Body of pancreas (tissue), 4 donors: ENCODE data around the gene INSIG1. TPM values are rescaled to one million over a fixed set of nuclear protein-coding genes. Genes with fewer than 3 reads are reported as not detected.

Experiments used
- ATAC-seq: fragments of 150-250 bp; one replicate; pipeline ENCODE4 v1.9.1; 2016
- DNase-seq, 4 donors: peaks; one replicate each; pipeline ENCODE4 v3.0.0-alpha.2; 2019
- H3K27ac ChIP-seq, 4 donors: fragments of 200-600 bp; sonication (generic); 1 replicate in 3 of 4; 2 replicates in 1 of 4; pipeline versions ENCODE4 v1.5.1 to v1.6.1; 2016 to 2019; ENCODE audit warnings: mild to moderate bottlenecking in 1 of 4, mixed read lengths in 1 of 4, moderate library complexity in 1 of 4
- H3K27me3 ChIP-seq, 2 donors: fragments of 200-600 bp; sonication (generic); one replicate each; pipeline ENCODE4 v1.6.0; 2016; ENCODE audit warnings: mild to moderate bottlenecking in 1 of 2
- H3K36me3 ChIP-seq, 2 donors: fragments of 200-600 bp; sonication (generic); replicated peaks in 1 of 2; 2 replicates each; pipeline ENCODE4 v1.5.1; 2016; ENCODE audit warnings: low read depth in 2 of 2; ENCODE audit not compliant: insufficient read depth in 1 of 2
- H3K4me1 ChIP-seq: fragments of 200-600 bp; sonication (generic); one replicate; pipeline ENCODE4 v1.6.0; 2016
- H3K4me3 ChIP-seq, 2 donors: fragments of 200-600 bp; sonication (generic); 1 replicate in 1 of 2; 2 replicates in 1 of 2; pipeline ENCODE4 v1.5.1; 2016 to 2019
- H3K9me3 ChIP-seq, 3 donors: fragments of 200-600 bp; sonication (generic); 1 replicate in 2 of 3; 2 replicates in 1 of 3; pipeline ENCODE4 v1.5.1; 2016
- CTCF ChIP-seq, 7 experiments: fragments of 450-650 bp in 4 of 7; fragments of 200-600 bp in 3 of 7; sonication (generic) in 3 of 7; IDR thresholded peaks; one replicate each; pipeline ENCODE4 v1.5.1; 2016 to 2019; ENCODE audit warnings: antibody characterized with exemption in 7 of 7
- POLR2A ChIP-seq, 3 donors: fragments of 450-650 bp; IDR thresholded peaks; one replicate each; pipeline ENCODE4 v1.6.1; 2016; ENCODE audit warnings: antibody characterized with exemption in 3 of 3, mild to moderate bottlenecking in 2 of 3
- WGBS, 2 donors: methylation state at CpG; one replicate each; pipeline ENCODE4 v1.1.5; 2017; 5-methylcytosine and 5-hydroxymethylcytosine counted together
- intact Hi-C: fragments of 100-400 bp; cut with DNase I; formaldehyde crosslinking; loops from one replicate; pipeline ENCODE4 v1.15.1; 2023
- total RNA-seq, 2 donors: library from RNA; depleted of rRNA; stranded (reverse); fragments of >200 nt; gene quantifications; one replicate each; pipeline ENCODE4 v1.1.0, GENCODE V29; 2016

Gene INSIG1
- total RNA-seq, 2 donors from 2014 or later = 47.0 to 79.8 TPM

DNA sequence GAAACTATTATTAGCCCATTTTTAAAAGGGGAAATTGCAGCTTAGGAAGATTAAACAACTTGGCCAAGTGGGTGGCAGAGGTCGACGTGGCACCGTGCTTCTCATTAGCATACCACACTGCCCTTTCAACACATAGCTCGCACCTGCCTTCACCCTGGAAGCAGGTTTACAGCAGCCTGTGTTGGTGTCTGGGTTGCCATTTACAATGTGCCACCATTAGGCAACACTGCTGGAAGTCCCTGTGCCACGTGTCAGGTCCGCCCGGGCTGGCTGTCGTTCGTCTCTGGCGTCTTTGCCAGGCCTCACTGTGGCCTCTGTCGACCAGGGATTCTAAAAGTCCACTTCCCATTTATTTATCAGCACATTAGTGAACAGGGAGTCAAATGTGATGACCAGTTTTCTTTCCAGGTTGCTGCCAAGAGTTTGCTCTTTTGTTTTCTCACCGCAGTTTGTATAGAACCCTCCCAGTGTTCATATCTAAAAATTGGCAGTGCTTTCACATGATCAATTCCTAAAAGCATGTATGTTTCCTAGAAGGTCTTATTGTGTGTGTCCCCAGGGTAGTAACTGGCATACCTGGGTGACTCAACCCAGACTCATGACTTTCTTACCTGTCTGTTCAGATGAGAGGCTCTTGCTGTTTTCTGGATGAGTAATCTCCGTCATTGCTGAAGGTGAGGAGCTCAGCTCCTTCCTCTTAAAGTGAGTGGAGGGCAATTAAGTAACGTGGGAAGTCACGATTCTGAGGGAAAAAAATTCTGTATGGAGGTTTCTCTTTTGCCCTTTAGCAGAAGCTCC is 9.2 kb downstream of the INSIG1 start:
- intact Hi-C loops = no loop called here
- peak; percentile 45 for ATAC-seq
- no peaks in the 10 kb centered on the region for H3K9me3 ChIP-seq
- TF ChIP-seq CTCF (IDR thresholded peaks at IDR 0.05) (no peak), POLR2A (IDR thresholded peaks at IDR 0.05) (no peak)
- DNase-seq = peak in 3 of 4 donors; percentile 47 to 76 (median 57)
- peak overlapping the region; percentile 3 to 70 (median 65) for H3K27ac ChIP-seq
- WGBS, 2 donors = 37 to 50% methylated on average over 15 of the region's 15 CpGs
- no peak overlapping the region for H3K4me3 ChIP-seq
- peaks cover 5 to 6% of the 10 kb centered on the region in 2 donors for H3K36me3 ChIP-seq
- H3K27me3 ChIP-seq = no peaks in the 10 kb centered on the region
- peaks cover 70% of the 10 kb centered on the region for H3K4me1 ChIP-seq

DNA sequence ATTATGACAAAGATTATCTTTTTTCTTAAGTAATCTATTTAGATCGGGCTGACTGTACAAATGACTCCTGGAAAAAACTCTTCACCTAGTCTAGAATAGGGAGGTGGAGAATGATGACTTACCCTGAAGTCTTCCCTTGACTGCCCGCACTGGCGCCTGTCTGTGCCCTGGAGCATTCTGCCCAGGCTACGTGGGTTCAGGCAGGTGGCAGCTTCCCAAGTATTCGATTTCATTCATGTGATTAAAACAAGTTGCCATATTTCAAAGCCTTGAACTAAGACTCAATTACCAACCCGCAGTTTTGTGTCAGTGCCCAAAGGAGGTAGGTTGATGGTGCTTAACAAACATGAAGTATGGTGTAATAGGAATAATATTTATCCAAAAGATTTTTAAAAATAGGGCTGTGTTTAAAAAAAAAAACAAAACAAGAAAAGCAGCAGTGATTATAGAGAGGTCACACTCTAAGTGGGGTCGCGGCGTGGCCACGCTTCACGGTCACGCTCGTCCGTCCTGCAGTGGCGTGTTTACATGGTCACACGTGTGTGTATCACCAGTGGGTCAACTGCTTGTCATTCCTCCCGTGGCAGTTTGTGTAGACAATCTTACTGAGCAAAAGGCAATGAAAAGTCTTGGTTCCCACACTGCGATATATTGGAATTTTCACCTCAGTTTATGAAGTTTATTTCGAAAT is 10.8 kb downstream of the INSIG1 start:
- Histone ChIP-seq H3K36me3 (peaks cover 5 to 6% of the 10 kb centered on the region in 2 donors), H3K9me3 (no peaks in the 10 kb centered on the region), H3K4me3 (no peak overlapping the region), H3K27ac (no peak overlapping the region), H3K4me1 (peaks cover 55% of the 10 kb centered on the region), H3K27me3 (no peaks in the 10 kb centered on the region)
- TF ChIP-seq CTCF (IDR thresholded peaks at IDR 0.05) (no peak), POLR2A (IDR thresholded peaks at IDR 0.05) (no peak)
- no peak for DNase-seq
- WGBS, 2 donors = 82% methylated on average over 19 of the region's 19 CpGs
- no peak for ATAC-seq
- intact Hi-C loops = no loop called here

DNA sequence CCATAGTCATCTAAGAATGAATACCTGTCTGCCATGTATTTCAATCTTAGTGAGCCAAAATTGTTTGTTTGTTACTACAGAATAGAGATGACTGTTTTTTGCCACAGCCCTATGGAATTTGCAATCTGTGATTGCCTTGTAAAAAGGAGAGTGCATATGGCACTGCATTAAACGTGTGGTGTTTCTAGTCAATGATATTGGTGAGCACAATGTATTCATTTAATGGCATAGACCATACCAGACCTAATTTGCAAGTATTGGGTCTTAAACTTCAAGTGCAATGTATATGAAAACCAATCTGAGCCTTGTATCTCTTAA is 11.3 kb downstream of the INSIG1 start:
- Histone ChIP-seq H3K4me1 (peaks cover 50% of the 10 kb centered on the region), H3K4me3 (no peak overlapping the region), H3K36me3 (peaks cover 5 to 6% of the 10 kb centered on the region in 2 donors), H3K9me3 (no peaks in the 10 kb centered on the region), H3K27ac (no peak overlapping the region), H3K27me3 (no peaks in the 10 kb centered on the region)
- DNase-seq = no peak
- no peak for ATAC-seq
- TF ChIP-seq POLR2A (IDR thresholded peaks at IDR 0.05) (no peak), CTCF (IDR thresholded peaks at IDR 0.05) (no peak)
- intact Hi-C loops = no loop called here
- WGBS, 2 donors = 60 to 63% methylated on average over 1 of the region's 1 CpG

DNA sequence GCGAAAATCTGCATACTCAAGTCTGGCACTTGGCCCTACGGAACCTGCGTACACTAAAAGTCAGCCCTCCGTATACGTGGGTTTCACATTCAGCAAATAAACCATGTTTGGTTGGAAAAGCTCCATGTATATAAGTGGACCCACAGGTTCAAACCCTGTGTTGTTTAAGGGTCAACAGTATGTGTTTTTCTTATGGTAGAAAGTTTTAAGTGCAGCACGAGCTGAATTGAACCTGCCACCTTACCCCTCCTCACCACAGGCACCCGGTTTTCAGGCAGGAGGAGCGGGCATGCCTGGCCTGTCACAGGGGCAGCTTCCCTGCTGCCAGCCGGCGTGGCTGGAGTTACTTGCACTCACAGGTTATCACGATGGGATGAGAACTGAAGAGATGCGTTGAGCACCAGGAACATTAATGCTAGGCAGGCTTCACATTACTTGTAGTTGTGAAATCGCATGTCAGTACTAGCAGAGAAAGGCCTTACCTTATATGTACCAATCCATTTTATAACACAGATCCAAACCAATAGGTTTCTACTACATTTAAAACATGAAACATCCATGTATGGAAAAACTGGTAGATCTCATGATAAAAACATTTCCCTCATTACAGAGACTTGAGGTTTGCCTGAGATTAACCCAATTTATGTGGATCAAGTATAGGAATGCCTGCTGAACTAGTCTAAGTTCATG is 12.9 kb downstream of the INSIG1 start:
- no peak for TF ChIP-seq CTCF (IDR thresholded peaks at IDR 0.05)
- no peak for TF ChIP-seq POLR2A (IDR thresholded peaks at IDR 0.05)
- WGBS, 2 donors = 65 to 68% methylated on average over 12 to 13 of the region's 13 CpGs
- H3K4me1 ChIP-seq = peaks cover 34% of the 10 kb centered on the region
- peaks cover 5 to 6% of the 10 kb centered on the region in 2 donors for H3K36me3 ChIP-seq
- intact Hi-C loops = no loop called here
- no peak overlapping the region for H3K4me3 ChIP-seq
- ATAC-seq (no peak), DNase-seq (no peak)
- no peaks in the 10 kb centered on the region for H3K9me3 ChIP-seq
- H3K27ac ChIP-seq = peak overlapping the region; percentile 18 to 51 (median 46)
- H3K27me3 ChIP-seq = no peaks in the 10 kb centered on the region
